ENCODE results near the gene YIF1B. TPM values are rescaled to one million over a fixed set of nuclear protein-coding genes. Genes with fewer than 3 reads are reported as not detected.
"Not testable (repeated sequence)": the region's sequence is repeated elsewhere in the genome, so short reads cannot be mapped to it uniquely, and the experiment has no call there.

Gene YIF1B, protein sequence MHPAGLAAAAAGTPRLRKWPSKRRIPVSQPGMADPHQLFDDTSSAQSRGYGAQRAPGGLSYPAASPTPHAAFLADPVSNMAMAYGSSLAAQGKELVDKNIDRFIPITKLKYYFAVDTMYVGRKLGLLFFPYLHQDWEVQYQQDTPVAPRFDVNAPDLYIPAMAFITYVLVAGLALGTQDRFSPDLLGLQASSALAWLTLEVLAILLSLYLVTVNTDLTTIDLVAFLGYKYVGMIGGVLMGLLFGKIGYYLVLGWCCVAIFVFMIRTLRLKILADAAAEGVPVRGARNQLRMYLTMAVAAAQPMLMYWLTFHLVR
- 120 and 122 TPM in 2 replicates for total RNA-seq (2014; rRNA removed; shearing (Covaris generic))
- 102 and 134 TPM in 2 replicates for polyA plus RNA-seq (2015; cell fraction: cytosol; rRNA removed)
- 96.4 and 108 TPM in 2 replicates for polyA plus RNA-seq (2015; cell fraction: nucleus; rRNA removed)

DNA sequence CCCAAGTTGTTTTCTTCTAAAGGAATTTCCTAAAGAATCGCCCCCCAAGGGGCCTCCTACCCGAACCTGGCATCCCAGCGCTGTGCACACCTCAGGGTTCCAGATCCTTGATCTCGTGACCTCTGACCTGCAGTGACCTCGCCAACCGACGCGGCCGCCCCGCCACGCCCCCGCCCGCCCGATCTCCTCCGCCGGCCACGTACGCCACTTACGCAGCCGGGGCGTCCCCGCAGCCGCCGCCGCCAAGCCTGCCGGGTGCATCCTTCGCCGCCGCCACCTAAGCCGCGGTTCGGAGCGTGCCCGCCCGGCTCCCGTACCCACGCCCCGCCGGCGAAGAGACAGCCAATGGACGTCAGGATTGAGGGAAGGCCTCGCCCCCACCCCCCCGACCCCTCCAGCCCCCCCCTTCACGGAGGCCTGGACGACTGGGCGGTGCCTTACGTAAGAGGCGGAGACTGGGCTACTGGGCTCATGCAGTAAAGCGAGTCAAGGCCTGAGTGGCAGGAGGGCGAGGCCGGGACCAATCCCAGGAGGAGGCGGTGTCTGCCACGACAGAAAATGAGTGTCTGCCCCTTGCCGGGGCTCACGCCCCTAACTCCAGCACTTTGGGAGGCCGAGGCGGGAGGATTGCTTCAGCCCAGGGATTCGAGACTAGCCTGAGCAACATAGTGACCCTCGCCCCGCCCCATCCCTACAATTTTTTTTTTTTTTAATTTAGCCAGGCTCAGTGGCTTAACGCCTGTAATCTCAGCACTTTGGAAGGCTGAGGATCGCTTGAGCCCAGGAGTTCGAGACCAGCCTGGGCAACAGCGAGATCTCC lies at the start of gene YIF1B:
Gene YIF1B (minus strand): TSS at position 291 of the 820 bp plus-strand sequence. CDS start 30 bp downstream, at position 261.
- DNase-seq (ENCODE audit: low read depth), result peak; percentile 97

DNA sequence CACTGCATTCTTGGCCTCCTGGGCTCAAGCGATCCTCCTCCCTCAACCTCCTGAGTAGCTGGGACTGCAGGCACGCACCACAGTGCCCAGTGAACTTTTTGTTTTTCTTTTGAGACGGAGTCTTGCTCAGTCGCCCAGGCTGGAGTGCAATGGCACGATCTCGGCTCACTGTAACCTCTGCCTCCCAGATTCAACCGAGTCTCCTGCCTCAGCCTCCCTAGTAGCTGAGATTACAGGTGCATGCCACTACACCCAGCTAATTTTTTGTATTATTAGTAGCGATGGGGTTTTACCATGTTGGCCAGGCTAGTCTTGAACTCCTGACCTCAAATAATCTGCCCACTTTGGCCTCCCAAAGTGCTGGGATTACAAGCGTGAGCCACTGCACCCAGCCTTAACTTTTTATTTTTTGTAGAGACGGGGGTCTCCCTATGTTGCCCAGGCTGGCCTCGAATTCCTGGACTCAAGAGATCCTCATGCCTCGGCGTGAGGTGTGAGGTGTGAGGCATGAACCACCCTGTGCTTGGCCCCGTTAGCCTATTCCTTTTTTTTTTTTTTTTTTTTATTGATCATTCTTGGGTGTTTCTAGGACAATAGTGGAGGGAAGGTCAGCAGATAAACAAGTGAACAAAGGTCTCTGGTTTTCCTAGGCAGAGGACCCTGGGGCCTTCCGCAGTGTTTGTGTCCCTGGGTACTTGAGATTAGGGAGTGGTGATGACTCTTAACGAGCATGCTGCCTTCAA lies 47.4 kb upstream of the YIF1B start:
- not testable (repeated sequence) for DNase-seq (ENCODE audit: low read depth)

DNA sequence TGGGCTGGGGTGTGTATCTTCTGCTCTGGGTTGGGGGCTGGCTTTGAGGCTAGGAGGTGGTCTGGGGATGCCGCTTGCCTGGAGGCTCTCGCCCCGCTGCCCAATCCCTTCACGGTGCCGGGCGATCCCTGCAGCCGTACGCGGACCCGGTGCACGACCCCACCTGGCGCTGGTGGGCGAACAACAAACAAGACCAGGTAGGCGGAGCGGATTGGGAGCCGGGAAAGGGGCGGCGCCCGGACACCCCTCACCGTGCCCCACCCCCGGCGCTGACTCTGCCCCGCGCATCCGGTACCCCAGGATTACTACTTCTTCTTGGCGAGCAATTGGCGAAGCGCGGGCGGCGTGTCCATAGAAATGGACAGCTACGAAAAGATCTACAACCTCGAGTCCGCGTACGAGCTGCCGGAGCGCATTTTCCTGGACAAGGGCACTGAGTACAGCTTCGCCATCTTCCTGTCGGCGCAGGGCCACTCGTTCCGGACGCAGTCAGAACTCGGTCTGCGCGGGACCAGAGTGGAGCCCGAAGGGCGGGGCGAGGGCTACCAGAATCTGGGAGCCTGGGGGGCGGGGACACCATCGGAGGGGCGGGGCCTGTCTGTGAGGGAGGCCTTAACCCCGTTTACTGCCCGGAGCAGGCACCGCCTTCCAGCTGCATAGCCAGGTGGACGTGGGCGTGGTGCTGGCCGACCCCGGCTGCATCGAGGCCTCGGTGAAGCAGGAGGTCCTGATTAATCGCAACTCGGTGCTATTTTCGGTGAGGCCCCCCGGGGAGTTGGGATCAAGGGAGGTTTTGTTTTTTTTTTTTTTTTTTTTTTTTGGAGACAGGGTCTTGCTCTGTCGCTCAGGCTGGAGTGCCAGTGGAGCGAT lies 46.6 kb upstream of the YIF1B start:
- DNase-seq (ENCODE audit: low read depth), result no peak

DNA sequence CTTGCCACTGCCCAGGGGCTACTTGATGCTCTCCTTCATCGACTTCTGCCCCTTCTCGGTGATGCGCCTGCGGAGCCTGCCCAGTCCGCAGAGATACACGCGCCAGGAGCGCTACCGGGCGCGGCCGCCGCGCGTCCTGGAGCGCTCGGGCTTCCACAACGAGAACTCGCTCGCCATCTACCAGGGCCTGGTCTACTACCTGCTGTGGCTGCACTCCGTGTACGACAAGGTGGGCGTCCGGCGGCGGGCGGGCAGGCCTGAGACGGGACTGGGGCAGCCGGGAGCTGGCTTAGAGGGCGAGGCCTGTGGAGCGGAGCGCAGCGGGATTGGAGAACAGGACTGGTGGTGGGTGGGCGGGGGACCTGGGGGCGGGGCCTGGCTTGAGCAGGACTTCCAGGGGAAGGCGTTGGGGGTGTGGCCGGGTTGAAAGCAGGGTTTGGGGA lies 45.9 kb upstream of the YIF1B start:
- DNase-seq (ENCODE audit: low read depth), result no peak

DNA sequence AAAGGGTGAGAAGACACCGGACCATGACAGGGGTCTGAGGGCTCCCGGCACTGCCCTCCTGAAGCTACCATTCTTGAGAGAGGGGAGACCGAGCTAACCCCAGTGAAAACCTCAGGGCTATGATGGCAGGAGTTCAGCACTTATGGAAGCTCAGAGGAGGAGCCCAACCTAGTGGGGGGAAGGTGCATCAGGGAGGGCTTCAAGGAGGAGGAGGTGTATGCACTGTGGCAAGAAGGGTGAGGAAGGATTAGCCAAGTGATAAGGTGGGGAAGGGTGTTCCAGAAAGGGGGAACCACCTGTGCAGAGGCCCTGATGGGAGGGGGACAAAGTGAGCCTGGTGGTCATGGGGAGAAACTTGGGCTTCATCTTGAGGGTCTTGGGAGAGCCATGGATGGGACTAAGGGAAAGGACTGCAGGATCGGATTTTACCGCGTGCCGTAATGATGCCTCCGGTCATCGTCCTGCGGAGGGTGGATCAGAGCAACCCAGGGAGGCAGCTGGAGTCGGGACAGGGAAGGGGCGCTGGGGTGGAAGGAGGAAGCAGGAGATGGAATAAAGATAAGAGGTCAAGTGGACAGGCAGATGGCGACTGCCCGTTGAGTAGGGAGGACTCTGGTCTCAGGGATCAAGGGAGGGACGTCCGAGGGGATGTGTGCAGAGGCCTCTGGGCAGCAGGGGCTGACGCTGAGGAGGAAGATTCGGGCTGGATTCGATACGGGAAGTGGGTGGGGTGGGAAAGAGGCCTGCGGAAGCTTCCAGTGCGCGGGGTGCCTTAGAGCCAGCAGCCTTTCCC lies 45.3 kb upstream of the YIF1B start:
- DNase-seq (ENCODE audit: low read depth), result no peak

DNA sequence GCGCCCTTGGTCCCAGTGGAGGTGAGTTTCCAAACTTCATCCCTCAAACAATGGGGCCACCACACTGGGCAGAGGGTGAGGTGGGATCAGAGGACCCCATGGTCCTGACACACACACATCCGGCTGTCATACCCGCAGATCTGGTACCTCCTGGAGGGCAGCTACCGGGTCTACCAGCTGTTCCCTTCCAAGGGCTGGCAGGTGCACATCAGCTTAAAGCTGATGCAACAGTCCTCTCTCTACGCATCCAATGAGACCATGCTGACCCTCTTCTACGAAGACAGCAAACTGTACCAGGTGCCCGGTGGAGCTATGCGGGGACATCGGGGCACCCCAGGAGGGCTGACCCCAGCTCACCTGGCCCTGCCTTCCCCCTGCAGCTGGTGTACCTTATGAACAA lies 44.6 kb upstream of the YIF1B start:
- no peak for DNase-seq (ENCODE audit: low read depth)

DNA sequence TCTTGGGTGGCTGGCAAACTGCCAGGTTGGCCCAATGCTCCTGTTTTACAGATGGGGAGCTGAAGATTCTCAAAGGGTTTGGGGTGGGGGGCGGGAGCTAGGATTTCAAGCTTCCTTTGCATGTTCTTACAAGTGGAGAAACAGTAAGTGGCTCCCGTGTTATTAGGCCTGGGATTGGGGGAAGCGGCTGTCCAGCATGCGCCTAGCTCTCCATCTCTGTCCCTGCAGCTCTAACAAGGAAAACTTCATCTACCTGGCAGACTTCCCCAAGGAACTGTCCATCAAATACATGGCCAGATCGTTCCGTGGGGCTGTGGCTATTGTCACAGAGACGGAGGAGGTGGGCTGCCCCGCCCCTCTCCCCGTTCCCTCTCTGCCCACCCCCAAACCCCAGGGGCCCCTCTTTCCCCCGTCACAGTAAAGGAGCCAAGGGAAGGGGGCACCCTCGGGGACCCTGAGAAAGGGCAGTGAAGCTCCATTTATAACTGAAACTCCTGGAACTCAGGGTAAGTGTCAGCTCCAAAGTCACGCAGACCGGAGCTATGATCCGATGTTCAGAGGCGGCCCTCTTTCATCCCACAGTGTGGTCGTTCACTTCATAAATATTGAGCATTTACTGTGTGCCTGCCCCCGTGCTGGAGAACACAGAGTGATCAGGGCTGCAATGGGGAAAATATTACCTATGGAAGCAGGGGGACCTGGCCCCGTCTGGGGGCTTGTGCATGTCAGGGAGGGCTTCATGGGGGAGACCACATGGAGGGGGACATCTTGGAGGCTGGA lies 43.7 kb upstream of the YIF1B start:
- DNase-seq (ENCODE audit: low read depth), result no peak

DNA sequence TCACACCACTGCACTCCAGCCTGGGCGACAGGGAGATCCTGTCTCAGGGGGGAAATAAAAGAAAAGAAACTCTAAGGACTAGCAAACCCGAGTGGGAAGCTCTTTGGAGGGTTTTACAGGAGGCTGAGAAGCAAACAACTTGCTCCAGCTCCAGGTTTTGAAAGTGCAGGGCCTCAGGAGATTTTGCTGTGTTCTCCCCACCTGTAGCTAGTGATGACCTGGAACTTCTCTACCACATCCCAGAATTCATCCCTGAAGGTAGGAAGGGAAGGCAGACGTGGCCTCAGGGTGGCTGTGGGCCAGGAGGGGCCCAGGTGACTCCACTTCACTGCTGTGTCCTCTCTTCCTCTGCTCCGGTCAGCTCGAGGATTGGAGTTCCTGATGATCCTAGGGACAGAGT lies 42.3 kb upstream of the YIF1B start:
- no peak for DNase-seq (ENCODE audit: low read depth)

DNA sequence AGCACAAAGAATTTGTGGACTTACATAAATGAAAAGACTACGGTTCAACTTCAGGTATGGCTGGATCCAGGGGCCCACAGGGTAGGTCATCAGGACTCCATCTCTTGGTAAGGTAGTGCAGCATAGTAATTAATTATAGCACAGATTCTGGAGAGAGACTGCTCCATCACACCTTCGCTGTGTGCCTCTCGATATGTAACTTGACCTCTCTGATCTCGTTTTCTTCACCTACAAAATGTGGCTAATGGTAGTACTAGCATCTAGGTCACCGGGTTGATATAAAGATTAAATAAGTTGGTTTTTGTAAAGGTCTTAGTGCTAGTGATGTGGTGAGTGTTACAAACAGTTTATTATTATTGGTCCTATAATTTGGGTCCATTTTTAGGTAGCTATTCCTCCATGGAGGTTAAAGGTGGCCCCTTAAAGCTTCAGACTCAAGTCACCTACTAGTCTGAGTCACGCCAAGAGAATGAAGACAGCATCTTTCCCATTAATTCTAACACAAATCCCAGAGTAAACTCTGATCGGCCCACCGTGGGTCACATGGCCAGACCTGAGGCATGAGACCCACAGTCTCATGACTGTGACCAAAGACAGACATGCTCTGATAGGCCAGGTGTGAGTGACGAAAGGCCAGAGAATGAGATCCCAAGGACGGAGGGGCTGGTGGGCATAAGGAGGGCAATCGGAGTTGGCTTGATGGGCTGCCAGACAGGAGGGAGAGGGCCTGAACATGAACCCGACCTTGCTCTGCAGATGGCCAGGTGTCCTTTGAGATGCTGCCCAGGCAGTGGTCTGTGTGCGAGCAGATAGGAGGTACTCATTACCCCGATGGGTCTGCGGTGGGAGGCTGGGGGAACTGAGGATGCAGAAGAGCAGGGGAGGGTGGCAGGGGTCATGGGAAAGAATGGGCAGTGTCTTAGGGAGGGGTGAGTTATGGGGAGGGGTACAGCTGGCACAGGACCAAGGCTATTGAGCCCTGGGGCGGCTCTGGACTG lies 40.3 kb upstream of the YIF1B start:
- DNase-seq (ENCODE audit: low read depth), result no peak

DNA sequence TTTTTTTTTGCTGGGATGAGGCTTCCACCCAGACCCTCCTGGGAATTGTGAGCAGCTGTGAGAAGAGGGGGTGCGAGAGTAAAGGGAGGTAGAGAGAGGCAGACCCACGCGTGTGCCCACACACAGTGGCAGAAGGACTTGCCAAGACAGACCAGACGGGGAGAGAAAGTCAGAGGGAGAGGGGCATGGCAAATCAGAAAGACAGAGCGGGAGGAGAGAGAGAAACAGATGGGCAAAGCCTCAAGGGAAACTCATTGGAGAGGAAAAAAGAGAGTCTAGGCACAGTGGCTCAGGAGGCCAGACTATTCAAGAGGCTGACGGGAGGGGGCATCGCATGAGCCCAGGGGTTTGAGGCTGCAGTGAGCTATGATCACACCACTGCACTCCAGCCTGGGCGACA lies 36.9 kb upstream of the YIF1B start:
- DNase-seq (ENCODE audit: low read depth), result no peak

DNA sequence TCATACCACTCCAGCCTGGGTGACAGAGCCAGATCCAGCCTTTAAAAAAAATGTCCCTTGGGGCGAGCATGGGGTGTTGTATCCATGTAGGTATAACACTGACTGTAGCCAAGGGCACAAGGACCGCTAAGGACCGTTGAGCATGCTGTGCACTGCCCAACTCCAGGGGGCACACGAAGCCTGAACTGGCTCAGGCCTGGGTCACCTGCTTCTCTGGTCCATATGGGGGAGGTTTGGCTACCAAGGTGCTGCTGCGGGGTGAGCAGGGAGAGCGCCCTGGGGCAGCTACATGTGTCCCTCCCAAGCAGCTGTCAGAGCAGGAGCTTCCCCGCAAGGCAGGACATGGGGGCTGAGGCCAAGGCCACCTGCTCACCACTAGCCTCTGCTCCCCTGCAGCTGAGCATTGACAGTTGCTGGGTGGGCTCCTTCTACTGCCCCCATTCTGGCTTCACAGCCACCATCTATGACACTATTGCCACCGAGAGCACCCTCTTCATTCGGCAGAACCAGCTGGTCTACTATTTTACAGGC lies 36.2 kb upstream of the YIF1B start:
- no peak for DNase-seq (ENCODE audit: low read depth)

DNA sequence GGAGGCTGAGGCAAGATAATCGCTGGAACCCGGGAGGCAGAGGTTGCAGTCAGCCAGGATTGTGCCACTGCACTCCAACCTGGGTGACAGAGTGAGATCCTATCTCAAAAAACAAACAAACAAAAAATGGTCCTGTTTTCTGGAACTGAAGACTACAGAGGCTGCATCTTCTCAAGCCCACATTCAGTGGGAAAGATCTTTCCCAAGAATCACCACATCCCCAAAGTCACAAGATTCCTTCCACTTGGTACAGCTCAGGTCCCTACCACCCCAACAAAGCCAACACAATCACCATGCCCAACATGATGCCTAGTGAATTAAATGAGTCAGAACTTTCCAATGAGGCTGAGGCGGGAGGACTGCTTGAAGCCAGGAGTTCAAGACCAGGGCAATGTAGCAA lies 35.1 kb upstream of the YIF1B start:
- no peak for DNase-seq (ENCODE audit: low read depth)

DNA sequence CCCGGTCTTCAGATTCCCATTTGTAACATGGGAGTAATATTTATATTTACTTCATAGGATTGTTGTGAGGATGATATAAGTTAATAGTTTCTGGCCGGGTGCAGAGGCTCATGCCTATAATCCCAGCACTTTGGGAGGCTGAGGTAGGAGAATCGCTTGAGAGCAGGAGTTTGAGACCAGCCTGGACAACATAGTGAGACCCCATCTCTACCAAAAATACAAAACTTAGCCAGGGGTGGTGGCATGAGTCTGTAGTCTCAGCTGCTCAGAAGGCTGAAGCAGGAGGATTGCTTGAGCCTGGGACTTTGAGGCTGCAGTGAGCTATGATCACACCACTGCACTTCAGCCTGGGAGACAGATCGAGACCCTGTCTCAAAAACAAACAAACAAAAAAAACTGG lies 31.1 kb upstream of the YIF1B start:
- no peak for DNase-seq (ENCODE audit: low read depth)

DNA sequence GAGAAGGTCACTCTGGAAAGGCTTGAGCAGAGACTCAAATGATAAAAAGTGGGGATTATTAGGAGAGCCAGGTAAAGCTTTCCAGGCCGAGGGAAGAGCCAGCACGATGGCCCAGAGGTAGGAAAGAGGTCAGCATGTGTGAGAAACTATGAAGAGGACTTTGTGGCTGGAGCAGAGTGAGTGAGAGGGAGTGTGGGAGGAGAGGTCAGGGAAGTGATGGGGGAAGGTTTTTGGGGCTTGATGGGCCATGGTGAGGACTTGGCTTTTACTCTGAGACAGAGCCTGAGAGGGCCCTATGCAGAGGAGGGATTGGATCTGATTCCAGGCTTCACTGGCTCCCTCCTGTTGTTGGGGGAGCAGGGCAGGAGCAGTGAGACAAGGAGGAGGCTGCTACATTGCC lies 25.2 kb upstream of the YIF1B start:
- DNase-seq (ENCODE audit: low read depth), result no peak

DNA sequence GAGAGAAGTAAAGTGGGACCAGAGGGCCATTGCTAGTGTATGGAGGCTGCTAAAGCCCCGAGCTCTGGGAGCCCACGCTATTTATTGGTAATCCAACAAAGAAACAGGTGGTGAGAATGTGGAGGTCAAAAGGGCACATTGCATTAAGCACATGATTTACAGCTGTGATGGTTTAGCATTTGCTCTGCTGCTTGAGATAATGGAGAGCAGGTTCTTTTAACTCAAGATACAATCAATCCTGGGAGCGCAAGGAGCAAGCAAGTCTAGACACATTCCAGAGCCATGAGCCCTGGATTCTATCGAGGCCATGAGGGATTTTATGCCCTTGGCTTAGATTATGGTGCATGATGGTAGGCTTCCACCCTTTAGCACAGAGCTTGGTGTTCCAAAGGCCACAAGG lies 23.3 kb upstream of the YIF1B start:
- not testable (repeated sequence) for DNase-seq (ENCODE audit: low read depth)

DNA sequence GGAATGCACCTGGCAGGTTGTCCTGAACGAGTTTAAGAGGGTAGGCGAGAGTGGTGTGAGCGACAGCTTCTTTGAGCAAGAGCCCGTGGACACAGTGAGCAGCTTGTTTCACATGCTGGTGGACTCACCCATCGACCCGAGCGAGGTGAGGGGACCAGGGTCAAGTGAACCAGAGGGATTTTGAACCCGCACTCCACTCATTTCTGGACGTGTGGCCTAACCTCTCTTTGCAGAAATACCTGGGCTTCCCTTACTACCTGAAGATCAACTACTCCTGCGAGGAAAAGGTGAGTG lies 21.6 kb upstream of the YIF1B start:
- DNase-seq (ENCODE audit: low read depth), result no peak

DNA sequence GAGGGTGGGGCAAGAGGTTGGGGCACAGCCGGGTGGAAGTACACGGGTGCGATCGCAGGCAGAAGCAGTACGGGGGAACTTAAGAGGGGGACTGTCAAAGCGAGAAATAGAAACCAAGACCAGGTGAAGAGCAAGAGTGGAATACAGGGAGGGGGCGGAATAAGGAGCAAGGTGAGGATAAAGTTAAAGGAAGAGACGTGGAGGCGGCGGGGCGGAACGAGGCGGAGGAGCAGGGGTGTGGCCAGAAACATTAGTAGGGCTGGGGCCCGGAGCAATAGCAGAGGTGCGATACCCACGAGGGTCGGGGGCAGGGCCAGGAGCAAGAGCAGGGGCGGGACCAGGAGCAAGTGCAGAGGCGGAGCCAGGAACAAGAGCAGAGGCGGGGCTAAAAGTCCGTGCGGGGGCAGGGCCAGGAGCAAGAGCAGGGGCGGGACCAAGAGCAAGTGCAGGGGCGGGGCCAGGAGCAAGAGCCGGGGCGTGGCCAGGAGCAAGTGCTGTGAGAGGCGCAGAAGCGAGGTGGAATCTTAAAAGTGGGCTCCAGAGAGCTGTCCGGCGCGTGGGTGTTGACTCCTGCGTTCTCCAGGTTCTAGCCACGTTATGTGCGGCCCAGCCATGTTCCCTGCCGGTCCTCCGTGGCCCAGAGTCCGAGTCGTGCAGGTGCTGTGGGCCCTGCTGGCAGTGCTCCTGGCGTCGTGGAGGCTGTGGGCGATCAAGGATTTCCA lies 21.1 kb upstream of the YIF1B start:
- peak; percentile 84 for DNase-seq (ENCODE audit: low read depth)

Data from HT1080 (cell line).